ENCODE data around the gene DALRD3.

The DALRD3 gene

DNA sequence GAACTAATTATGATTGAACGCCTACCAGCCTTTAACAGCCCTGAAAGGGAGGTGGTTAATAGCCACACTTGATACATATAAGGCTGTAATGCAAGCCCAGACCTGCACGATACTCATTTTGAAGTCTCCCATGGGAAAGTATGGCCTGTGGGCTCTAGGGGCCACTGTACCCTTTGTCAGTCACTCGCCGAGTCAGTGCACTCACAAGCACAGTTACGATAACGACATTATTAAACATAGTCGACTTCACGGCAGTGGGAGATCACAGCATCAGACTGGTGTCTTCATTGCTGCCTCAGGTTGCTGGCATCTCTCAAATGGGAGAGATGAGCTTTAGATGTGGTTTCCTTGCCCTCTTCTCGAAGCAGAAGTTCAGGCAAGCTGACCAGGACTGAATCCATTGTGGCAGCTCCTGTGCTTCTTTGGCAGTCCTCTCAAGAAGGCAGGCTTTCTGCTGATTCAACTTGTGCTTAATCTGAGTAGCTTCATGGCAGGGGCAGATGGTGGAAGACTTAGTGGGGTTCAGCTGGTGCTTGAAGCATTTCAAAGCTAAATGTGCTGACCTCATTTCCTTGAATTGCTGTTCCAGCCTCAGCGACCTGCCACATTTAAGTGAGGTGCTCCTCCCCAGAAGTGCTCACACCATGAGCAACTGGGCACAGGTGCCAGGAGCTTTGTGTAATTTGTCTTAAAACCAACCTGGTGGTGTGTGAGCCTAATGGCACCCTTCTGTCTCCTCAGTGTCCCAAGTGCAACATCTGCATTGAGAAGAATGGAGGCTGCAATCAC, 44.1 kb downstream of the DALRD3 start:
- no peak for DNase-seq

DNA sequence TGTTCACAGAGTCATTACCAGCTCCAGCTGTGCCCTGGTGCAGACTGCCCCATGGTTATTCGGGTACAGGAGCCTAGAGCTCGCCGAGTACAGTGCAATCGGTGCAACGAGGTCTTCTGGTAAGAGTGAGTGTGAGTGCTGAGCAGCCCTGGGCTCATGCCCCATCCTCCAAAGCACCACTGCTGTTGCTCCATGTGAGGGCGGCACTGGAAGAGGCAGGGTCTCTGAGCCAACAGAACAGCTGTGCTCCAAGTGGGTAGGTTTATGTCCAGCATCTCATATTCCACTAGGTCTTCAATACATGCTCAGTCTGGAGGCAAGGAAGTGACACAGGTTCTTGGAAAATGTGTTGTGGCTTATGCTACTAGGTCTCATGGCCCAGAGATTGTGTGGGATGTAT, 47.8 kb downstream of the DALRD3 start:
- no peak for DNase-seq

DNA sequence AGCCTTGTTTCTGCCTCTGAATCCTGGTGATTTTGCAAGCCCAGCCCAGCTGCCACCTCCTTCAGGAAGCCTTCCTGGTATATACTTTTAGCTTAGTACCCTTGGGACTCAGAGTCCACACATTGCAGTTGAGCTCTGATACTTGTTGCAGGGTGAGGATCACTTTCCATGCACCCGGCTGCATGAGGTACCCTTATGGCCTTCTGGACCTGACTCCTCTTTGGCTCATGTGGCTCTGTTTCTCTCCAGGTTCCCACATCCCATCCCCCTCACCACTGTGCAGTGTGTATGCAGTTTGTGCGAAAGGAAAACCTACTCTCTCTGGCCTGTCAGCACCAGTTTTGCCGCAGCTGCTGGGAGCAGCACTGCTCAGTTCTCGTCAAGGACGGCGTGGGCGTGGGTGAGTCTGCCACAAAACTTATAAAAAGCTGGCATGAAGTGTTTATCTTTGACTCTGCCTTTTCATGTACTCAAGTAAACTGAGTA, 51.5 kb downstream of the DALRD3 start:
- DNase-seq: peak; percentile 36

DNA sequence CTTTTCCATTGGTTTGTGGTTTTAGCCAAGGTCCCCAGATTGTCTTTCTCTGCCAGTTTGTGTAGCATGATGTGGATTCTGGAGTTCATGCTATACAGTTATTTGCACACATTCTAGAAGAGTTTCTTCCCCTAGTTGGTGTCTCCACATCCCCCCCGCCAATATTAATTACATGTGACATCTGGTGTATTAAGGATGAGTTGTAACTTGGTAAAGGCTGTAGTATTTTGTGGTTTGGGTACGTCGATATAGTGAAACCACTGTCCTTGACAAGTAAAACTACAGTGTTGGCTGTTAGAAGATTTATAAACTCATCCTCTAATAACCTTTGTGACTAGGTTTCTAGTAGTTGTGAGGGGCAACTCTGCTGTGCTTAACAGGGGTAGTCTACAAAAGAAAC, 52.0 kb downstream of the DALRD3 start:
- no peak for DNase-seq
